Measurements from ENCODE around the gene RNF212B.

Gene RNF212B

GRCh38 chr14:23320584-23321571 lies 83.1 kb downstream of the RNF212B start, which contains the start of gene PABPN1:
Gene PABPN1, plus strand, starts transcription at chr14:23321457. Its CDS starts 13 bp downstream, at chr14:23321470.
- DNase-seq: peak; percentile 89 to 100 (median 99)

GRCh38 chr14:23321572-23322547 lies 84.1 kb downstream of the RNF212B start:
- peak in 22 of 51 donors; percentile 20 to 78 (median 66) for DNase-seq
